HuH-7 (cell line): ENCODE results near the gene NLRP12.
A peak's percentile ranks its signal among the peaks of the same experiment; 100 is the strongest.
"Not testable (repeated sequence)": the region's sequence is repeated elsewhere in the genome, so short reads cannot be mapped to it uniquely, and the experiment has no call there.

Source experiments
- DNase-seq: peaks from one replicate; pipeline ENCODE4 v3.0.0; 2011; ENCODE audit warnings: low spot score

Gene NLRP12

DNA sequence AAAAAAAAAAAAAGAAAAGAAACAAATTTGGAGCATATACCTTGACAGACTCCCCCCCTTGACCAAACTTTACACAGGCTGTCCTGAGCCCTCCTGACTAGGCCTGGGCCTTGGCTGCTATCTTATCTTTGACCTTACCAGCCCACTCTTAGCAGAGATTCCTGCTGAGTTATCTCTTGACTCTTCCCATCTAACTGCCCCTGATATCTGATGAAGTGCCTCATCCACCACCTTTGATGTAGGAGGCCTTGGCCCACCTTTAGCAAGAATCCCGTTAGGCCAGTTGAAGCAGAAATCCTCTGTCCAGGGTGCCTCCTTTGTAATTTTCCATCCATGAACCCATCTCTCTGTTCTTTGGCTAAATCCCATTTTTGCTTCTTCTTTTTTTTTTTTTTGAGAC lies 43.6 kb downstream of the NLRP12 start:
- DNase-seq, result no peak

DNA sequence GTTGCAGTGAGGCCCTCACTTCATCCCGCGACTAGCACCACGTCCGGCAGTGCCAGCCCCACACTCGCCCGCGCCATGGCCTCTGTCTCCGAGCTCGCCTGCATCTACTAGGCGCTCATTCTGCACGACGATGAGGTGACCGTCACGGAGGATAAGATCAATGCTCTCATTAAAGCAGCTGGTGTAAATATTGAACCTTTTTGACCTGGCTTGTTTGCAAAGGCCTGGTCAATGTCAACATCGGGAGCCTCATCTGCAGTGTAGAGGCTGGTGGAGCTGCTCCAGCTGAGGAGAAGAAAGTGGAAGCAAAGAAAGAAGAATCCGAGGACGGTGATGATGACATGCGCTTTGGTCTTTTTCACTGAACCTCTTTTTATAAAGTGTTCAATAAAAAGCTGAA lies 48.6 kb downstream of the NLRP12 start:
- no peak for DNase-seq

DNA sequence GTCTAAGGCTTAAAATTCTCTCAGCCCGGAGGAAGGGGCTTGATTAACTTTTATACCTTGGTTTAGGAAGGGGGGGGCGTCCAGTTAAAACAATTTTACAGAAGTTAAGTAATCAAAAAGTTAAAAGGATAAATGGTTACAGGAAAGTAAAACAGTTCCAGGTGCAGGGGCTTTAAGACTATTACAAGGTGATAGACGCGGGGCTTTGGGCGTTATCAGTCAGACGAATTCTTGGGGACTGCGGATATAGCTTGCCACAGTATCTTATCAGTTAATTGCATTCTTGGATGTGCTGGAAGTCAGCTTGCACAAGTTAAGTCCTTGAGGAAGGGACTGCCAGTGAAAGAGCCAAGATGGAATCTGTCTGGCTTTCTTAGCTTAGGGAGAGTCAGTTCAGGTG lies 49.6 kb downstream of the NLRP12 start:
- not testable (repeated sequence) for DNase-seq

DNA sequence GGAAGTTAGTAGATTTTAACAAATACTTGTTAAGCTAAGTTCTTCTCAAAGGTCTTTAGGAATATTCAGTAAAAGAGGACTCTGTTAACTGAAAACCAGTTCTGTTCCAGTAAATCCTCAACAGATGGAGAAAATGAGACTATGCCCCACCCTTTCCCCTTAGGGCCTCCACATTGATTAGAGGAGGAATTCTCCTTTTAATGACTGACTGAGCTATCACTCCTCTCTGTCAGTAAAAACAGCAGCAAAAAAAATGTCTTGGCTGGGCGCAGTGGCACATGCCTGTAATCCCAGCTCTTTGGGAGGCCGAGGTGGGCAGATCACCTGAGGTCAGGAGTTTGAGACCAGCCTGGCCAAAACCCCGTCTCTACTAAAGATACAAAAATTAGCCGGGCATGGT lies 50.1 kb downstream of the NLRP12 start:
- no peak for DNase-seq

DNA sequence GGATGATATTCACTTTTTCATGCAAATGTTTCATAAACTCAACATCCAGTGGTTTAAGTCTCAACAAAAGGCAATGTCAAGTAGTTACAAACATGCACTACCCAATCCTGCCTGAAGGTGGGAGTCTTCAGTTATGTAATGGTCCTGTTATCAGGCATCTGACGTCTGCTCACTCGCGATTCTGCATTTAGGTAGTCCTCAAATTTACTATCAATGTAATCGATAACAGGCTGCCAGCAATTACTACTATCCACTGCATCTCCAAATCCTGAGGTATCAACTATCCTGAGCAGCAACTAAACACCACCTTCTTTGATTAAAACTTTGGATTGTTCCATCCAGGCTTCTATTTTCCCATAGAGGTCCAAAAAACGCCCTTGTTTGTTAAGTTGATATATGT lies 51.2 kb downstream of the NLRP12 start:
- DNase-seq, result peak; percentile 42

DNA sequence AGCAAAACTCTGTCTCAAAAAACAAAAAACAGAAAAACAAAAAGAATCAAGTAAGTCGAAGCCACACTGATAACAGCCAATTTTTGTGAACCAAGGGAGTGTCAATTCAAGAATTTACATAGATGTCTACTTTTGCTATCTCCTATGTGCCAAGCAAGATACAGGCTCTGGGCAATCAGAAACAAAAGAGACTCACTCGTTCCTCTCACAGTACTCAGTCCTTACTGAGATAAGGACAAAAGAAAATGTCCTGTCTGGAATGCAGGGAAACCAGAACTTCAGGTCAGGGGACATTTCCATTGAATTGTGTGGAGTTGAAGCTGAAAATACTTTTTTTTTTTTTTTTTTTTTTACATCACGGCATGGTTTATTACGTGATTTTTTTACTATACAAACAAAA lies 53.0 kb downstream of the NLRP12 start:
- DNase-seq, result no peak

DNA sequence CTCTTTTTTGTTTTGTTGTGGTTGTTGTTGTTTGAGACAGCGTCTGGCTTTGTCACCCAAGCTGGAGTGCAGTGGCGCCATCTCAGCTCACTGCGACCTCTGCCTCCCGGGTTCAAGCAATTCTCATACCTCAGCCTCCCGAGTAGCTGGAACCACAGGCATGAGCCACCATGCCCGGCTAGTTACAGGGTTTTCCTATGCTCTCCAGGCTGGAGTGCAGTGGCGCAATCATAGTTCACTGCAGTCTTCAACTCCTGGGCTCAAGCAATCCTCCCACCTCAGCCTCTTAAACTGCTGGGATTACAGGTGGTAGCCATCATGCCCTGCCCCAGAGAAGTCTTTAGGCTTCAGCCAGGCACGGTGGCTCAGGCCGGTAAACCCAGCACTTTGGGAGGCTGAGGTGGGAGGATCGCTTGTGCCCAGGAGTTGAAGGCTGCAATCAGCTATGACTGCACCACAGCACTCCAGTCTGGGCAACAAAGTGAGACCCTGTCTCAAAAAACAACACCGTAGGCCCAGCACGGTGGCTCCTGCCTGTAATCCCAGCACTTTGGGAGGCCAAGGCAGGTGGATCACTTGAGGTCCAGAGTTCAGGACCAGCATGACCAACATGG lies 54.3 kb downstream of the NLRP12 start:
- DNase-seq, result not testable (repeated sequence)

DNA sequence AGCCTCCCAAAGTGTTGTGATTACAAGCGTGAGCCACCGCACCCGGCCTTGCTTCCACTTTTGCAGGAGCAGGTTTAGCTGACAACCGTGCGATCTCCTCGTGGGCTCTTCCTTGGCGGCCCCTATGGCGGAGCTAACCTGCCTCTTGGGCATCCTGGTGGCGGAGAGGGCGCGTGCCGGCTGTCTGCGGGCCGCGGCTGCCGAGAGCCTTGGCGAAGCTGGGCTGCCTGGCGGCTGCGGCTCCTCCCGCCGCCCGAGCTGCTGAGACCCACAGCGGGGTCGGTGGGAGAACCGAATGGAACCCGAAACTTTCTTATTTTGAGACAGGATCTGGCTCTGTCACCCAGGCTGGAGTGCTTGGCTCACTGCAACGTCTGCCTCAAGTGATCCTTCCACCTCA lies 55.7 kb downstream of the NLRP12 start:
- DNase-seq, result no peak

DNA sequence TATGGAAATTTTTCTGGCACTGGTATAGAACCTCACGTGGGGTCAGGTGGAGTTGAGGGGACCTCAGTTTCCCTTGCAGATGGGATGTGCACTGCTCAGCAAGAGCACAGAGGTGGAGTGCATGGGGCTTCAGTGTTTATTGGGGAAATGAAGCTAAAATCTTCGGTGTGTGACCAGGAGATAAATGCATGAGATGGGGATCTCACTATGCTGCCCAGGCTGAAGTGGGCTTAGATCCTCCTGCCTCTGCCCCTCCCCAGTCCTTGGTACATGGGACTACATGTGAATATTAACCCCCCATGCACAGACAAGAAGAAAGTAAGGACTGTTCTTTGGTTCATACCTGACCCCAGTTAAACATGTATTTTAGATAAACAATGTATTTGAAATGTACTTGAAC lies 65.1 kb downstream of the NLRP12 start:
- not testable (repeated sequence) for DNase-seq
